NCI-H2227 treated with DMSO at 0.1 percent for 48 hours (cell line): Measurements from ENCODE around the gene KRT2.

Source experiments
- DNase-seq: peaks from one replicate; lab custom pipeline; 2025; lab: John Stamatoyannopoulos, UW

The KRT2 gene

DNA sequence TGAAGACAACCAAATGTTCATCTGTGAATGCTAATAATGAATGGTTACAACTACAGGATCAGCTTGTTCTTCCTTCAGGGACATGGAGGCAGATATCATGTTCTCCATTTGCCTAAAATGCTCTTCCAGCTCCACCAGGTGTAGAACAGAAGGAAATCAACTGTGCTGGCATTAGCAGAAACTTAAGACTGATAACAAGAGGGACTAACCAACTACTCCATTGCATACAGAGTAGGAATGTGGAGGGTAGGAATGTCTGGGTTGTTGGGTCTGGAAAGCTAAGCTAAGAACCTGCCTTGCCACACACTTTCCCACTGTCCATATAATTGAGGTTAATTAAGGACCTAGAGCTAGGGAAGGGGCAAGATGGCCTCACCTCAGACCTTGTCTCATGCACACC, 11.4 kb upstream of the KRT2 start:
- DNase-seq = no peak

DNA sequence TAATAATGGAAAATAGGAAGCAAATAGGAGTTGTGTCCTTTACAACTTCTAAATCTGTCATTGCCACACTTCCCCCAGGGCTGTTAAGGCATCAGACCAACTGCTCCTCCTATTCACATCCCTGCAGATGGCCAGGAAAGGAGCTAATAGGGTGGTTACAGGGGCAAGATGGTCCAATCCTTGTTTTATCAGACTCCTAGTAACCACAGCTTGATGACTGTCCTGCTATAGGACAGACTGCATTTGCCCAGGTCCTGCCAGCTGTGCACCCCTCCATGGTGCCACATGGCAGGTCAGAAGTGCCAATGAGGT, 10.9 kb upstream of the KRT2 start:
- DNase-seq = no peak

DNA sequence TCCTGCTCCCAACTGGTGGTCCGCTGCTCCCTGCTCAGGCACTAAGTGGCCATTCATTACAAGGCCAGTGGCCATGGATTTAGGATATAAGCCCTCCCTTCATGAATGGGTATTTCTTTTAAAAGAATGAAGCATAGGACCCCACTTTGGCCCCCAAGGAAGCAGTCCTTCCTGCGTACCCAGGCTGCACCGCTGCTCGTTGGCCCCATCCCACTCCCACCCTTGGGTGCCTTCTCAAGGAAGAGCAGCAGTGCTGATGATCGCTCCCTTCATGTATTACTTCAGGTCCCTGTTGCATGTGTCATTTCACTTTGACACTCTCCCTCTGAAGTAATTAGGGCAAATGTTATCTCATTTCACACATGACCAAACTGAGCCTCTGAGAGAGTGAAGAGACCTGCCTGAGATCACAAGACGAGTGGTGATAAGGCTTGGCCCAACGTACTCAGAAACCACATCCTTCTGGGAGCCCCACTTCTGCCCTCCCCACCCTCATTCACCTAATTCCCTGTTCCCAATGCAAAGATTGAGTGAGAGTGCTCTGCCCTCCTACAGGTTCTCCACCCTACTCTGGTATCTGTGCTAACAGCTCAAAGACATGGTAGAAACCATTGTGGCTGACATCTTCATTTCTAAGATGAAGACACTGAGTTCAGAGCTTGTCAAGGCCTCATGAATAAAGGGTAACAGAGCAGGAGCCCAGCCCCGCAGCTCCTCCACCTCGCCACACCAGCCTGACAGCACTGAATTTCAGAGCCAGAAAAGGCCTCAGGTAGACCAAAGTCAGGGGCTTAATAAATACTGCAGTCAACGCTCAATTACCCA, 10.3 kb upstream of the KRT2 start:
- no peak for DNase-seq

DNA sequence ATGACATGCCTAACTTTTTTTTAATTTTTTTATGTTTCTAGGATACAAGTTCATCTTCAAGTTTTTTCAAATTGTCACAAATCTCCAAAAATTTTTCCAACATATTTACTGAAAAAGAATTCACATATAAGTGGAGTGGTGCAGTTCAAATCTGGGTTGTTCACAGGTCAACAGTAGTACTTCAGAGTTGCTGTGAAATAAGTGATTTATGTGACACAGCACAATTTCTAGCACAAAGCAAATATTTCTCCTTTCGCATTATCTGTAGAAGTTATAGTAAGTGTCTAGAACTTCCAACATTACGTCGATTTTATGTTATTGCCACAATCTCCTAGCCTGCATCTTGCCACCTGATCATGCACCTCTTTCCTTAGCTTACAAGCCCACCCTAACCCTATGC, 9.7 kb upstream of the KRT2 start:
- no peak for DNase-seq

DNA sequence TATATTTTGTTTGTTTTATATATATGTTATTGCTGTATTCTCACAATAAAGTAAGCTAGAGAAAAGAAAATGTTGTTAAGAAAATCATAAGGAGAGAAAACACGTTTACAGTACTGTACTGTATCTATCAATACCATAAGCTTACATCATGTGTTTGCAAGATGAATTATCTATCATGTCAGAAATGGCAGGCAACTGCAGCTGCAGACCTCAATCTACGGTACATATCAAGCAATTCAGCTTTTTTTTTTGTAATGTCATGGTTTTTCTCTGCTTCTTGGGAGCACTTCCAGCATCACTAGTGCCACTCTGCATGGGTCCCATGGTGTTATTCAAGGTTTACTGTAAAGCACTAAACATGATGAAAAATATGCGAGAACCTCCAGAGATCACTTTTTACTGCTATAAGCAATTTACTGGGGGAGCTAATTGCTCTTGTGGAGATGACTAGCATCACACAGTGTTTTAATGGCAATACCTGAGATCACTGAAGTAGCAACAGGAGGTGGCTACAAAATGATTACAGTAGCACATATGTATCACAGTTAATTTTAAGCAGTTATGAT, 9.0 kb upstream of the KRT2 start:
- no peak for DNase-seq

DNA sequence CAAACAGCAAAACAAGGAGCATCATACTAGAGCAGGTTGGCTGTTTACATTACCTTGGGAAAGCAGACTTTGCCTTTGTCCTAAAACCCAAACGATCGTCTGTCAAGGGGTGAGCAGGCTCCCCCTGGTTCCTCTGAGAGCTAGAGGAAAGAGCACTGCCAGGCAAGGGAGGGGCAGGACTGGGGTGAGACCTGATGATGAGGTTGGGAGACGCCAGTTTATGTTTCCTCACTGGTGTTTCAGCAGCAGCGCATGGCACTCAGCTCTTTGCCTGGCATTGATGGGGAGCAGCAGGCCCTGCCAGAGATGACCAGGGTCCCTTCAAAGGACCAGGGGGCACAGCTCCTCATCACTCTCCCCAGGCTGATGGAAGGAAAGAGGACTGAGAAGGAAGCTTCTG, 7.9 kb upstream of the KRT2 start:
- DNase-seq = no peak

DNA sequence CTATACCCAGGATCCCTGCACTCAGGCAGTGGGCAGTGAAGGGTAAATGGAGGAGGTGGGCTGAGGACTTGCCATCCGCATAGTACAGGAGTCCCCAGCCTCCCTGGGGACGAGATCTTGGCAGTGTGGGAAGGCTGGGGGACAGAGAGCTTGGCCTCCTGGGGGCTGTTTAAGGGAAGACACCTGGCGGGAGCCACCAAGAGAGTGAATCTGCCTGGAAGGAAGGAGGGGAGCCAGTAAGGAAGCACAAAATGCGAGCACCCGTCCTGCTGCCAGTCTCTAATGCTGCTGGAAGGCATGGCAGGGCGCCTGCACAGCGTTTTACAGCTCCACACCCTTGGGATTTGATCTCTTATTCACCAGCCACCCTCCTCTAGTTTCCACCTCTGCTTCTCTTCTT, 7.4 kb upstream of the KRT2 start:
- DNase-seq = no peak

DNA sequence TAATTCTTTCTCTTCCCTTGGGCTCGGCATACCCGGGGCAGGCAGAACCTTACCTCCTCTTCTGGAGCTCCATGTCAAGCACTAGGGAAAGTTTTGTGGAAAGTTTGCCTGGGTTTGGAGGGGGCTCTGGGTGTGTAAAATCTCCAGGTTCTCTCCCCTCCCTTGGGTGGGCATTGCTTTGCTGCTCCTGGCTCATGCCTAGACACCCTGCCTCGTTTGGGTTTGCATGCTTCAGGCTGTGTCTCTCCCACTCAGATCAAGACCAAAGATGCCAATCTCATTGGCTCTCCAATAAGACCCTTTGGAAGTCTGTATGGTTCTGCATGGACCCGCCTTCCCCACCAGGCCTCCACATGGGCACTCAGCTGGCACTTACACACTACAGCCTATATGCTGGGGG, 6.2 kb upstream of the KRT2 start:
- no peak for DNase-seq

DNA sequence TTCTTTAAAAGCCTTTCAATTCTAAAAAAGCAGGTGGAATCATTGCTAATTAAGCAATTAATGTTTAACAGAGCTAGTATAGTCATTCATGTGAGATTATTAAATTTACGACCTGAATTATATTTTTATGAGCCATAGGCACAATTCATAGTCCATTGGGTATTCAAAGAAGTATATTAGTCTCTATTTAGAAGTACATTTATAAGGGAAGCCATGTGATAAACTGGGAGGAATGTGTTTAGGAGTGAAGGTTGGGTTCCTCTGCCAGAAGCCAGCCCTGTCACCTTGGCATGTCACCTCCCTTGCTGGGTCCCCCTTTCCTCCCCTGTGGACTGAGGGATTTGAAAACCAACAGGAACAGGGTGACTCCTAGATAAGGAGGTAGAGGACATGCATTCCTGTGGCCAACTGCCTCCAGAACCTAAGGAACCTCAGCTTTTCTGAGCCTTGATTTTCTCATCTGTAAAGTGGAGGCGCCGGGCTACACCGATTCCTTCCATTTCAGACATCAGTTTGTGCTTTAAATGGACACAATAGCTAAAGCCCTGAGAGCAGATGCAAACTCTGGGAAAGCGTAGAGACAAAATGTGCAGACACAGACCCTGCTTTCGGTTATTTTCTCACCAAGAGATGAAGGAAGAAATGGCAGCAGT, 5.4 kb upstream of the KRT2 start:
- DNase-seq = no peak

DNA sequence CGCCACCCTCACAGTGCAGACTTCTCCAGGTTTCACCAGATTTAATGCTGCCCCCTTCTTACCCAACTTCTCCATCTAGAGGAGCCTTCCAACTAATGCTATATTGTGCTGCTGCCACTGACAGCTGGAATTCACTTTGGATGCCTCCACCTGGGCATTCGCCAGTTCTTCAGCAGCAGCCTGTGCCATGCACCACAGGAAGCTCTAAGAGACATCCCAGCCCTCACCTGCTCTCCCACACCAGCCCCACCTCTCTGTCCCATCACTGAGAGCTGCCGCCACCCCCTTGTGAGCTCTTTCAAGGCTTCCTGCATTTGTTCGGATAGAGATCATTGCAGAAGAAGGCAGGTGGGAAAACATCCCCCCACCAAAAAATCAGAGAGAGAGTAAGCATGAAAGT, 4.6 kb upstream of the KRT2 start:
- no peak for DNase-seq

DNA sequence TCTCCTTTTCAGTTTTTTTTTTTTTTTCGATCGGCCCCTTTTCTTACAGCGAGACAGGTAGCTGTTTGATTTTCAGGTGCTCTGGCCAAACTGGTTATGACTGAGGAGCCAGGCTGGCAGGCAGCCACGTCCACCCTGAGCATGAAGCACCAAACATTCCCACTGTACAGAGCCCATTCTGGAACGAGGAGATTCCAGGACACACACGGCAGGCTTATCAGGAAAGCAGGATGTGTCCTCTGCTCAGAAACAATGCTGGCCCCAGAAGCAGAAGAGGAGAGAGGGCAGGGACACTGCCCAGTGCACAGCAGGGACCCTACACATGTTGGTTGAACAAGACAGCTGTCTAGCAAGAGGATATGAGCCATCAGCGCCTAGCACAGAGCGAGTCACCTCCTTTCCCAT, 3.7 kb upstream of the KRT2 start:
- no peak for DNase-seq

DNA sequence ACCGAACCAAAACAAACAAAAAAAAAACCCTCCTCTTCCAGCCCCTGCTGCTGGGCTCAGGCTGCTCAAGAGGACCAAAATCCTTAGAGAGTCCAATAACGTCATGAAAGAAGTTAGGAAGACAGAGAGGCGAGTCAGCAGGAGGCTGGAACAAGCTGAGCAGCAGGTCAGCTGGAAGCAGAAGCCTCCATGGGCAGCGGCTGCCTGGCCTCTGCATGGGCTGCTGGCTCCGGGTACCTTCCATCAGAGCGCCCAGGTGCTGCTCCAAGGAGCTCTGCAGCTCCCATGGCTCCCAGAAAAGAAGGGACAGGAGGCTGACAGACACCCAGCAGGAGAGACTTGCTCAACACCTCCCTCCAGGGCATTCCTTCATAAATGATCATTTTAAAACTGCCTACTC, 3.2 kb upstream of the KRT2 start:
- no peak for DNase-seq

DNA sequence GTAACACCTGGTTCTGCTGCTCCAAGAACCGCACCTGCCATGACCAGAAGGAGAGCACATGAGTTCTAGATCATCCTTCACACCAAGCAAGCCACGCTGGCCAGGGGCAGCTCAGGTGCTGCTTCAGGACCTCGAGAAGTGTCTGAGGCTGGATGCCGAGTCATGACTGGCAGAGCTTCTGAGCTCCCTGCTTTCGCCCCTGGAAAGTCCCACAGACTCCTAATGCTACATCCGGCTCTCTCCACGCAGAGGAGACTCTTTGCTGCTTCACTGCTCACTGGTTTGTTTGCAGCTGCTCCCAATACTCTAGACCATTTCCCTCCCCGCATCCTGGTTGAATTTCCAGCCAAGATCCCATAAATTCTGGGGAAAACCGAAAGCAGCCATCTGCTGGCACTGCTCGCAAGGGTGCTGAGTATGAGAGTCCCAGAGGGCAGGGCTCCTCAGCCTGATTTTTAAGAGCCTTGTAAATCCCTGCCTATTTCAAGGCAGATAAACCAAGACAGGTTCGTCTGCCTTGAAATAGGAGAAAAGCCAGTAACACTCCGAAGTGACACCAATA, 1.4 kb downstream of the KRT2 start:
- DNase-seq = no peak

DNA sequence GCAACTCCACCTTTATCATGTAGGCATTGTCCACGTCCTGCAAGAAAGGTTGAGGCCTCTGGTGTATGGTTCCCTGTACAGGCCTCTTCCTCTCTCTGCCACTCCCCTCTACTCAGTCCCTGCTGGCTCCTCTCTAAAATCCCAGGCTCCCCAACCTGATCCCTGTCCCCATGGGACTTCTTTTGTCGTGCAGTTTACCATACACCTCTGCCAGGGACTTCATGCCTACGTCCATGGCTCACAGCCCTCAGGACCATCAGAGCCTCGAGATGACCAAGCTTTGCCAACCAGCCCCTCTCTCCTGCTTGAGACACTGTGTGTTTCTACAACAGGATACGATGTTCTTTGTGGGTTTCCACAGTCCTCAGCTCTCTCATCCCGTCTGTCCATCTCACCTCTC, 2.9 kb downstream of the KRT2 start:
- DNase-seq = no peak

DNA sequence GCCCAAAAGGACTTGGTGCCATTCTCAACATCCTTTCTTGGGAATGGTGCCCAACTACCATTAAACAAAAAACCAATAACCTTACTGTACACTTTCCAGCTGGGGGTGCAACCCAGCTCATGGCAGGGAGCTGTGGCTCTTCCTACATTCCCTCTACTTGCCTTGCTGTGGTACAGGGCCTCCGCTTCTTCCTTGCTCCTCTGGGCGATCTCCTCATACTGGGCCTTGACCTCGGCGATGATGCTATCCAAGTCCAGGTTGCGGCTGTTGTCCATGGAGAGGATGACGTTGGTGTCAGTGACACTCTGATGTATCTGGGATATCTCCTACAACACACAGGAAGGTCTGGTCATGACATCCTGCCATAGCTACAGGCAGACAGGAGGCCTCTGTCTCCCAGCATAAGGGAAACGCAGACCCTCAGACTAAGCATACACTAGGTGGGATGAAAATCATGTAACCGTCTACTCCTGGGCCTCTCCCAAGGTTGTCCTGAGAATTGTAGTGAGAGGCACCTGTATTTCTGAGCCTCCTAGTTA, 3.9 kb downstream of the KRT2 start:
- no peak for DNase-seq

DNA sequence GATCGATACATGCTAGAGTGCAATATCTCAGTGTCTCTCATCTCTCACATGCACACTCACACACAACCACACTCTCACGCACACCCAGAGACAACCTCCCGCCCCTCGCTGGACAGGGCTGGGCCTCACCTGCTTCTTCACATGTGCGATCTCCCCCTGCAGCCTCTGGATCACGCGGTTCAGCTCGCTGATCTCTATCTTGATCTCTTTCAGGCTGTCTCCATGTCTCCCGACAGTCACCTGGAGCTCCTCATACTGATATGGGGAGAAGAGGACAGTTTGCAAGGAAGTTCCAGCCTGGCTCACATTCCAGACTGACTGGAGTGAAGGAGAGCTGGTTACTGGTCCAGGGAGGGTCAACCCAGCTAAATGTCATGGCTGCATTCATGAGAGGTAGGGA, 4.4 kb downstream of the KRT2 start:
- DNase-seq = no peak

DNA sequence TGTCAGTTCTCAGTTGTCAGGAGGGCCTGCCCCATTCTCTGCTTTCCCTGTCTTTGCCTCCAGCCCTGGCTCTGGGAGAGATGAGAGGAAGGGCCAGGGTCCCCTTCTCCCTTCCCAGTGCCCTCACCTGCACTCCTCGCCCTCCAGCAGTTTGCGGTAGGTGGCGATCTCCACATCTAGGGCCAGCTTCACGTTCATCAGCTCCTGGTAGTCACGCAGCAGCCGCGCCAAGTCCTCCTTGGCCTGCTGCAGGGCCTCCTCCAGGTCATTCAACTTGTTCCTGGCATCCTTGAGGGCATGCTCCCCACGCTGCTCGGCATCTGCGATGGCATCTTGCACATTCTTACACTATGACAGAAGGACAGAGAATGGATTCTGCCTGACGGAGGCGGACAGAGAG, 5.4 kb downstream of the KRT2 start:
- no peak for DNase-seq

DNA sequence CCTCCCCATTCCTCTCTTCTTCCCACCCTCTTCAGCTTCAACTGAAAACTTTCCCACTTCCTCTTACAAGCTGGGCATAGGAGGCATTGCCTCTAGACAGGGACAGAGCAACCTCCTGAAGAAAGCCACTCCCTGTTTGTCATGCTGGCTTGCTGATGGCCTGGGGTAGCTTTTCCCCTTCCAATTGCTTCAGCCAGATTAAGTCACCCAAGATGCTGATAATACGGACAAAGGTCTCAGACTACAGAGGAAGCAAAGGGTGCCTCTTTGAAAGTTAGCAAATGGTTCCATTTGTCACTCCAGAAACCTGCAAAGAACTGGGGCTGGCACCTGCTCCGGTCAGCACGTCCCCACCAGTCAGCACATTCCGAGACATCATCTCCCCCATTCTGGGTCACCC, 6.0 kb downstream of the KRT2 start:
- no peak for DNase-seq

DNA sequence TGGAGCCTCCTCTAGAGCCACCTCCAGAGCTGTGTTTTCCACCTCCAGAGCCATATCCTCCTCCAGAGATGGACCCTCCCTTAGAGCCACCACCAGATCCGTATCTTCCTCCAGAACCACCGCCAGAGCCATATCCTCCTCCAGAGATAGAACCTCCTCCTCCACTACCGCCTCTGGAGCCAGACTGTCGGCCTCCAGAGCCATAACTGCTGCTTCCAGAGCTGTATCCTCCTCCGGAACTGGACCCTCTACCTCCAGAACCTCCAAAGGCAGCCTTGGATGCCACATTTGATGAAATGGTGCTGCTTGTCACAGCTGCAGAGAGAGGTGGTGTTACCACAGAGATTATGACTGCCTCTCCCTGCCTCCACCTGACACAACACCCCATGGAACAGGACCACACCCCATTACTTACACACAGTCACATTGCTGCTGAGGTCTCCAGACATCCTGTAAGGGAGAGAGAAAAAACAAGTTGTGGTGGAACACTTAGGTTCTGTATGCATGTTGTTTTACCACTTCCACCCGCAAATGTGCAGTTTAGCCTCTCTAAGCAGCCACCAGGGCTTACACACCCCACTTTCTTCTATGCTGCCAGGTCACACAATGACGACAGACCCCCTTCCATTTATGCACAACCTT, 6.8 kb downstream of the KRT2 start:
- no peak for DNase-seq

DNA sequence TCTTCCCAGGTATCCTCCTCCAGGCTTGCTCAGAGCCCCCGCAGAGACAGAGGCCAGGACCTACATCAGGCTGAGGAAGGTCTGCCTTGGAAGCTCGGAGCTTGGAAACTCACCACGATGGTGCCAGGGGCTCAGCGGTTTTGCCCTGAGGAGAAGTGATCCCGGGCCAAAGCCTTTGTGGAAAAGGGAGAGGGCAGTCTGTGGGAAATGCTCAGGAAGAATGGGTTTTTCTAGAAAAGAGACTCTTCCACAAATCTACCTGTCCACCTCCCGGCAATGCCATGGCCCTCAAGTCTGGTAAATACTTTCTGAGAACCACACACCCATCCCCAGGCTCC, 8.0 kb downstream of the KRT2 start:
- DNase-seq = no peak

DNA sequence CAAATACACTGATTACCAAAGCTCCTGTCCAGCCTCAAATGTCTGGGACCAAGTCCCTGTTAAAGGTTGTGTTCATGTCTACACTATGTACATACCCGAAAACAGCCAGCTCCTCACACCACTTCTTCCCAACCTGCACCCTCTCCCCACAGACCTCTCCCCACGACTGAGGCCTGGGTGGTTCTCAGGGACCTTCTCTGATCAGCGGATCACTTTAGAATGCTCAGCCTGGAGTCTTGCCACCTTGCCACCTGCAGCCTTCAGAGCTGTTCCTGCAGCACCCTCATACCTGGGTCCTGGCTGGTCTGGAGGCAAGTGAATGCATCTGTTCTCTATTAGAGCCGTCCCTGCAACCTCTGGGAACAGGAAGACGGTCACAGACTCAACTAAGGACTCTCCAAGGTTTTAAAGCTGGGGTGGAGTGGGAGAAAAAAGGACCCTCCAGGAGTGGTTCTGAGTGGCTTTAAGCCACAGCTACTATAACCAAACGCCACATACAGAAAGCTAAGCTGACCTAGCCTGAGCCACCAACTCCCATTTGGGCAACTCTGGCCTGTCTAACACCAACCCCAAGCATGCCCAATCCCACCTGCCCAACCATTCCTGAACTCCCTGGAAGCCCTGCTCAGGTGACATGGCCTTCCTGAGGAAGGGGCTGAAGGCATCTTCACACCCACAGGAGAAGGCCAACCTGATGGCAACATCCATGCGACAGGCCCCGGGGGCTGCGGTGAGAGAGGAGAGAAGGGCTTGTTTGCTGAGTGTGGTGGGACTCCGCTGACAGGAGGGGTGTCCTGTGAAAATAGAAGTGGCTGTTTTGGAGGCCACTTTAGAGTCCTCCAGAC, 8.6 kb downstream of the KRT2 start:
- DNase-seq = no peak

DNA sequence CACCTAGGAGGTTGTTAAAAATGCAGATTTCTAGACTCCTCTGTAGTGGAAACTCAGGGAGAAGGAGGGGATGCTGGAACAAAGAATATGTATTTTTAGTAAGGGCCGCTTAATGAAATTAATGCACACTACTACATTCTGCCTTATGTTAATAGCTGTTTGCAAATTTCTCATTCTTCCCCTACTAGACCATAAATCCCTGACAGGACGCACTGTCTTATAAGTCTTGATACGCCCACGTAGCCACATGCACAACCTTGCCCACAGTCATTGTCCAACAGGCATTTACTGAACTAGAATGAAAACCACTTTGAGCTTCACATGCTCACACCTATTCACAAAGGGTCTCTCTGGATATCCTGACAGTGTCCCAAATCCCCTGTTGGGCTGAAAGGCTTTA, 10.5 kb downstream of the KRT2 start:
- no peak for DNase-seq
